HG03108 (cell line): Measurements from ENCODE around the gene IRF1.

Experiments used
- ATAC-seq: cut with Tn5 transposase; IDR thresholded peaks from one replicate; pipeline ENCODE4 v1.9.1; 2021; ENCODE audit warnings: moderate library complexity; ENCODE audit not compliant: unreplicated experiment

Gene IRF1

DNA sequence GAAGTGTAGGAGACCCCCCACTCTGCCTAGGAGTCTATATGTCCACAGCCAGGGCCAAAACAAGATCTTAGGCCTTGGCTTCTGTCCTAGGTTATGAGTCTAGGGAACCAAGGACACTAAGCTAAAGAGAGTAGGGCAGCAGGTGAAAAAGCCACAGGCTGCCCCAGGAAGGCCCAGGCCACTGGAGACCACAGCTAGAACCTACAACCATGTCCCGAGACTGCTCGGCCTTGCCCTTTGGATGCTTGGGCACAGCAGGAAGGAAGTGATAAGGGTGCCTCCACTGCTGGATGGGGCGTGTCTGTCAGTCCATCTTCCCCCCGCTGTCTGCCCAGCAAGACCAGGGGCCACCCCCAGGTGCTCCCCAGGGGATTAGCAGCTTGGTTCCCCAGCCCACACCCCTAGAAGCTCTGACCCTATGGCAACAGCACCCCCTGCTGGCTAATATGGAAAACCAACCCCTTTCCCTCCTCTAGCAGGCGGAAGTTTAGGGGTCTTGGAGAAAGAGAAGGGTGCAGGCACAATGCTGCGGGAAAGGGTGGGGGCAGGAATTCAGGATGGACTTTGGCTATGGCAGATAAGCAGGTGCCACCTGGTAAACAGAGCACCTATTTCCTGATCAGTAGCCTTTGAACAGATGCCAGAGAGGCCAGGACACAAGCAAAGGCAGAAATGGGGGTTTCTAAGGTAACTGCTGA, 10.5 kb upstream of the IRF1 start:
- ATAC-seq, result peak; percentile 42

DNA sequence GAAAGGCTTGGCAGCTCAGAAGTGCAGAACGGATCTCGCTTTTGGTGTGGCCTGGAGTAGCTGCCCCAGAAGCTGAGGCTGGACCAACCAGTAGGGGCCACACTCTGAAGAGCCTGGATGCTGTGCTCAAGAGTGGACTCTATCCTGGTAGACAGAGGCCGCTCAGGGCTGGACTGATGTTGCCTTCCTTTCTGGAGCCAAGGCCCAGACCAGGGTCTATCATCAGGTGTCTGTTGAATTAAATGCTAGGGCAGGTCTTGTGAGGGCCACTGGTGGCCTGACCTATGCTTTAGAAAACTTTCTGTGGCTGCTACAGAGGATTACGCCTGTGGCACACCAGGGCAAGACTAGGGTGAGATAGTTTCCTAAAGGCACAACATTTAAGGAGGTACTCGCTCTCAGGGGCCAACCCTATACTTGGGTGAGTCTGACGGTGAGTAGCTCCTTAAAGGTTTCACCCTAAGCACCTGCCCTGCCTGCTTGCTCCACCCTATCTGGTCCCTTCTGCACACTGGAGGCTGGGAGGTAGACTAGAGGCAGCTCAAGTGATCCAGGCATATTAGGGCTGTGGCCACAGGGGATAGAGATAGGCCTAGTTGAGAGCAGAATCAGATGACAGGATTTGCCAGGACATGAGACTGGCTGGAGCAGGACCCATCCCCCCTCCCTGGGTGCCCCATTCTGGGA, 9.8 kb upstream of the IRF1 start:
- ATAC-seq, result no peak

DNA sequence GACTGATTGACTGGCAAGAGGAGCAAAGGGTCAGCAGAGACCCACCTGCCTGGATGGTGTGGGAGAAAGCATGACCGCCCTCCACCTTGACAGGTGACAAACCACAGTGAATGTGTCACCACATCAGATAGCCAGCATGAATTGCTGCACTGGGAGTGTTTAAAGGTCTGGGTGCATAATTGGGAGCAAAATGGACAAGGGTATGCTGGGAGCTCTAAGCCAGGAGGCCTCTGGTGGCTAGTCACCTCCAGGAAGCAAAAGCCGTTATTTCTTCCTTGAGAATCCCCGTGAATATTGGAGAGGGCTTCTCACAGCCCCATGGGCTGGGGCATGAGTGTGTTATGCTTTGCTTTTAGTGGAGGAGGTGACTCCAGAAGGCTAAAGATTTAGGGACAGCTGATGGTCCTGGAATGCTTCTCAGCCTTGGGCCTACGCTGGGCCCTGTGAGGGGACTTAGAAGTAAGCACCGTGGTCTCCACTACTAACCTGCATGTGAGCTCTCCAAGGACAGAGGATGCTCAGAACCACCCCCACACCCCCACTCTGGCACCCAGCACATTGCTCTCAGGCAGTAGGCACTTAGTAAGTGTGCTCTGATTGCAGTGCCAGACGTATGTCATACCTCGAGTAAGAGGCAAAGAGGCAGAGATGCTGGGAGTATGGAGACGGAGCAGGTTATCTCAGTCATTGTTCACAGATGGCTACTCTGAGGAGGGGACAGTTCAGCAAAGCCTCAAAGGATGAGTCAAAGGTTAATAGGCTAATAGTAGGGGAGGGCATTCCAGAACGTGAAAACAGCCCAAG, 9.1 kb upstream of the IRF1 start:
- no peak for ATAC-seq

DNA sequence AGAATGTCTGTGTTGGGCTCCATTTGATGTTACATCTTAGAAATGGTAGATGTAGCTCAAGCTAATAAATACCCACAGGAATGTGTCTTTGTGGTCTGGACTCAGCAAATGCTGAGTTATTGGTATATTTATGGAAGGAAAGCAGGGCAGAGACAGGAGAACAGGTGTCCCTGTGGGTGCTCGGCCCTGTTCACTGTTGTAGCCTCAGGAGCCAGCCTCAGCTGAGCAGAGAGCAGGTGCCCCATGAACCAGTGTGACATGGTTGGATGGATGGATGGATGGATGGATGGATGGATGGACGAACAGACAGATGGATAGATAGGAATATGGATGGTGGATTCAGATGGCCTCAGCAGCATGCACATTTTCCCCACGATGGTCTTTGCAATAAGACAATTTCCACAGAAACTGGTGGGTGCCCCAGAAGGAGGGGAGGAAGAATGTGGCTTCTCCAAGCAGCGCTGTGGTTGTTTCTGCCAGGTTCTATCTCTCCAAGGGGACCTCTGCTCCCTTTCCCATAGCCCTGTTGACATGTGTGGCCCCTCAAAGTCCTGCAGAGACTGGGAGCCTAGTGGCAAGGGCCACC, 8.2 kb upstream of the IRF1 start:
- ATAC-seq, result no peak

DNA sequence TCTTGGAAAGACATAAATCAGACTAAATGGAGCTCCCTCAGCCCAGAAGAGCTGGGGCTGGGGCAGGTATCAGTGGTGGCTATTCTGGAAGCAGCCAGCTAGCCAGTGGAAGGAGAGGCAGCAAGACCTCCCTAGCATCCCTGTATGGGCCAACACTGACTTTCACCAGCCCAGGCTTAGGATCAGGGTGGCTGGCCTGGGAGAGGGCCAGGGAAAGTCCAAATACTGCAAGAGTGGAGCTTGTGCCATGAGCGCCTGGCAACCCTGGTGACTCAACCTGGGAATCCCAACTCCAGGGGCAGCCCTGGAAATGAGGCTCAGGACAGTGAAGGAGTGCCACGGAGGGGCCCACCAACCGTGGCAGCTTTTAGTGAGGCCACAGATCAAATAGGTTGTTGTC, 7.6 kb upstream of the IRF1 start:
- ATAC-seq, result no peak

DNA sequence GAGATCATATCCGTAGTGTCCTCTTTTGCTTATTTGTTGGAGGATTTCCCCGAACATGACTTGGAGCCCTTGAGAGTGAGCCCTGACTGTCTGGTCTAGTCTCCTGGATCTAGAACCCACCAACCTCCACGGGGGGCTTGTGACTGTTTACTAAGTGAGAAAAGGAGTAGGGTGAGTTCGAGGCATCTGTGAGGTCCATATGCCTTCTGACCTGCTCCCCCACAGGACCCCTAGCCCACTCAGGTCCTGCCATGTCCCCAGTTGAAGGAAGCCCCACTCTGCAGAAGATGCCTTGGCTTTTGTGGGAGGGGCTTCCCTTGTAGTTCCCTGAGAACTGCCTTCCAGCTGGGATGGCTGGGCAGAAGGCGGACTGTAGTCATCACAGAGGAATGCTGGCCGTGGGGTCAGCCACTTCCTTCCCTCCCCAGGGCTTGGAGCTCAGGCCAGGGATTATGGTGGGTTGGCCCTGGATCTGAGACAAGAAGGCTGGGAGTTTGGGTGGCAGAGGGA, 7.0 kb upstream of the IRF1 start:
- no peak for ATAC-seq

DNA sequence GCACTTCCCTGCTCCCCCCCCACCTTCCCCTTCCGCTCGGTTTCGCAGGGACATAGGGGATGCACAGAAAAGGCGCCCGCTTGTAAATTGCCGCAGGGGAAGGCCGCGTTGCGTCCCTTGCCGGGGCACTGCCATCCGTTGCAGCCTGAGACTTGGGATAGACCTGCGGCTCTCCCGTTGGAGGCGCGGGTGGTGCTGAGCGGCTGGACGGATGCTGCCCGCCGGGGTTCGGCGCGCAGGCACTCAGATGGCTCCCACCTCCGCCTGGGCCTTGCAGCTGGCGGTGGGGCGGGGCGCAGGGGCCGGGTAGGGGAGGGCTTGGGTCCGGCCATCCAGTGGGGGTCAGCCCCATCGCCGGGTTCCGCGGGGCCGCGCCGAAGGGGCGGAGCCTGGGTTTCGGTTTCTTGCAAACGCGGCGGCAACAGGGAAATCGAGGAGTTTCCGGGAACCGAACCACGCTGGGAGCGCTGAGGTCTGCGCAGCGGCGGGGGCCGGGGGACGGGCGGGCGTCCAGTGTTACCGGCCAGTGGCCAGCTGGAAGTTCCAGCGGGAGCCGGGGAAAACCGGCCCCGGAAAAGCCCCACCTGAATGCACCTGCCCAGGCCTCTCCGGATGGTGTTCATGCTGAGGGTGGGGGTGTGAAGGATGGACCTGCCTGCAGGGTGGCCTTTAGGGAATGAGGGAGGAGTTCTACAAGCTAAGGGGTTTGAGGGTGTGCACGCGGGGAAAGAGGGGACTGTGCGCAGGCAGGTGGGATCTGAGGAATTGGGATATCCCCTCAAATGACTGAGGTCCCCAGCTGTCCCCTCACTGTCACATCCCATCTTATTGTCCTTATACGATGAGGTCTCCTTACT, 6.3 kb upstream of the IRF1 start:
- peak; percentile 26 for ATAC-seq

DNA sequence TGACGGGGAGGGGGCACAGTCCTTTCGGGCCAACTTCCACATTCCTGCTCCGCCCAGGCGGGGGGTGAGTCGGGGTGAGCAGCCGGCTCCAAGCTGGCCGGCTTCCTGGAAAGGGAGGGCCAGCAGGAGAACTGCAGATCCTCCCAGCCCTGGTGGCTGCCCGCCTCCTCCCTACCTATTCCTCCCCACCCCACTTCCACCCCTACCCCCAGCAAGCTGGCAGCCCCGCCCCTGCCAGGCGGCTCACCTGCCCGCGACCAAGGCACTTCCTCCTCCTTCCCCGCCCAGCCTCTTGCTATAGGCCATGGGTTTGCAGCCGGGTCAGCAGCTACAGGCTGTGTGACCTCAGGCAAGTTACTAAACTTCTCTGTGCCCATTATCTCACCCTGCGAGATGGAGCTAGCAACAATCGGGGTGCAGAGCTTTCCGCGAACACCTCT, 5.6 kb upstream of the IRF1 start:
- peak; percentile 41 for ATAC-seq

DNA sequence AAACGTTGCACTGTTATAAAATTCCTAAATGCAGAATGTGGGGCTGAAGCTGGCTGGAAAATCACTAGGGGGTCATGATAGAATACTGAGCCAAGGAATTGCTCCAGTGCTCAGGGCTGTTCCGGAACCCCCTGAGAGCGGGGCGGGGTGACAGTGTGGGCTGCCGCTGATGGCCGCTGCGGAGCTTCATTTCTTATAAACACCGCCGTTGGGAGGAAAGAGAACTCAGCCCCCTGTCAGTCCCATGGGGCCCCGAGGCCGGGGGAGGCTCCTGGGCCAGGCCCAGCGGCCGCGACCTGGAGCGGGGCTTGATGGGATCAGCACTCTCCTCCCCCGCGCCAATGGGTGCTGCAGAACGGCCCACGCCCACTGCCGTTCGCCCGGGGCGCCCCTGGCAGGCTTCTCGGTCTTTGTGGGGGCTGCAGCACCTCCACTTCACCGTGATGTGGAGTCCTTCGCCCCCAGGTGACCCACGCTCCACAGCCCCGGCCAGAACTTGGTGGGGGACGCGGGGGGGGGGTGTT, 5.2 kb upstream of the IRF1 start:
- peak; percentile 24 for ATAC-seq

DNA sequence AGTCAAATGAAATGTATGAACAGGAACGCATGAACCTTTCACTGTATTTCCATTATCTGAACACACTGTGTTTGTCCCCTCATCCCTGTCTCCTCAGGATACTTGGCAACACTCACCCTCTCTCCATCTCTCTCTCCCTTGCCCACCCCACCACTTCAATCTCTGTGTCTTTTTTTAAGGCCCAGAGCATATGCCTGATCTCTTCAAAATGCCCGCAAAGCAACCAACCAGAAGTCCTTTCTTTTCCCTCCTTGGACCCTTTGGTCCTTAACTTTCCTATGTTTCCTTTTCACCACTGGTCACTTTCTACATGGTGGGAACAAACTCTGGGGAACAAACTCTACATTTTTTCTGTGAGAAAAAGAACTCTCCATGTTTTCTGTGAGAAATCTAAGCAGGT, 3.2 kb upstream of the IRF1 start:
- ATAC-seq, result no peak

DNA sequence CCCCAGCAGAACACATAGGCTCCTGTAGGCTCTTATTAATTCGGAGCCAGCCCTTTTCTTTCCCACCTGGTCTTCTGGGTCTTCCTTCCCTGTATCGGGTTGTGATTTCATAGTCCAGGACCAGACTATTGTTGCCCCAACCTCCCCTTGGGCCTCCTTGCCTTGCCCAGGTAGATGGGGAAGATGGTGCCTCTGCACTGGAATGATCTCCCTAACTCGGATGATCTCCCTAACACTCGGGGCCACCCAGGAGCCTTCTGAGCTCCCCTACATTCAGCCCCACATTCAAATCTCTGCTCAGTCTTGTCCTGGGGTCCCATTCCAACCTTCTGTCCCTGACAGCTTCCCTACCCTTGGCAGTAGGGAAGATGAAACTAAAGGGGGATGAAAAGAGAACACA, 2.7 kb upstream of the IRF1 start:
- ATAC-seq, result no peak

DNA sequence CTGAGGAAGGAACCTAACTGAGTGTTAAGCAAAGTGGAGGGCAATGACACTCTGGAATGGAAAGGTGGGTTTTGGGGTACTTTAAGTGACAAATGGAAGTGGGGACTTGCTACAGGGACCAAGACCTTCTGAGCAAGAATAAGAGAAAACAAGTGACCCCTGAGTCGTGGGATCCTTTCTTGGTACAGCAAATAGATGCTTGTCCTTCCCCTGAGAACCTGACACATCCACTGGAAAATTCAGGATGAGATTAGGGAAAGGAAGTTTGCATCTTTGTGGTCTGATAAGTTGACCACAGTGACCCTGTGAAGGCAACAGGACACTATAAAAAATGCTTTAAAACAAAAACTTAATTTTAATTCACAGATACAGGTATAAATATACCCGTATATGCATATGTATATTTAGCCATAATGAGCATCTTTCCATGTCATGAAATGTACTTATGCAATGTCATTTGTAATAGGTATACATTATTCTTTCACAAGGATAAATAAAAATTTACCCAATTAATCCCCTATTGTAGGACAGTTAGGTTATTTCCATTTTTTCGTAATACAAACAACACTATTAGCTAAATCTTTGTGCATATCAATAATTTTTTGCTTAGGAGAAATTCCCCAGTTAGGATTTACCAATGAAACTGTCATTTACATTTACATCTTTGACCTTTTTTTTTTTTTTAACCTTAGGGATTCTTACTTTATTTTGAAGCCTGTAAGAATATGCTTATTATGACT, 2.0 kb upstream of the IRF1 start:
- no peak for ATAC-seq

DNA sequence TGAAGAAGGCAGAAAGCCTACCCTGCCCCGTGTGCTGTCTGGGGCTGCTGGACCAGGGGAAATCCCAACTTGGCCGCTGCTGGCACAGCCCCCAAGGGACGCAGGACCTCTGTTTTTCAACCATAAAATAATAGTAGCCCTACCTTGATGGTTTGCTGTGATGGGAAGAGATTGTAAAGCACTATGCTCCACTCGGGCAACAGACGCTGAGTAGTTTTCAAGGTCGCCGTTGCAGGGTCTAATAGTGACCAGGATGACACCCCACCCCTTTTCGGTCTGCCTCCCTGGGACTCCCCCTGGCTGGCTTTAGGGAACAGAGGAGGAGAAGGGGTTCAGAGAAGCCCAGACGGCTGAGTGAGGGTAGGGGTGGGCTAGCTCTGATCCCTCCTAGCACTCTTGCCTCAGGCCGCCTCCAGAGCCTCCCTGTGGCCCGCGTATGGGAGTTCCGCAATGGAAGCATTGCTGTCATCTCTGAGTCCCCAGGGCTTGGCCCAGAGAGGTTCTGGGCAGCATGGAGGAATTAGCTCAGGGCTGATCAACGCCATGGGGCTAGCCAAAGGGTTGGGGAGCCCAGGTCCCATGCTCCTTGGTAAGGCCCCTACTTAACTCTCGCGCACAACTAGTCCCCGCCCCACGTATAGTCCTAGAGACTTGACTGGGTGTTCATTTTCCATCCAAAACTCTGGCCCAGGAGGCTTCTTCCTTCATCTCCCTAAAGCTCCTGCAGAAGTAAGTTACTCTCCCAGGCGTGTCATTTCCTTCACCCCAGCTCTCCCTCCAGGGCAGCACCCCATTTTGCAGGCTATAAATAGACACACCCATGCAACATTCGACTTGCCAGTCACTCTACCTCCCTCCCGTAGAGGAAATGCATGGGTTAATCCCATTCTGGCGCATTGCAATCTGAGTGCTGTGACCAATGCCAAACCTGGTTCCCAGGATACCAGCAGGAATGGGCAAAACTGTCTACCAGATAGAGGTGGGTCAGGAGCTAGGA, 1.1 kb upstream of the IRF1 start:
- peak; percentile 18 for ATAC-seq

DNA sequence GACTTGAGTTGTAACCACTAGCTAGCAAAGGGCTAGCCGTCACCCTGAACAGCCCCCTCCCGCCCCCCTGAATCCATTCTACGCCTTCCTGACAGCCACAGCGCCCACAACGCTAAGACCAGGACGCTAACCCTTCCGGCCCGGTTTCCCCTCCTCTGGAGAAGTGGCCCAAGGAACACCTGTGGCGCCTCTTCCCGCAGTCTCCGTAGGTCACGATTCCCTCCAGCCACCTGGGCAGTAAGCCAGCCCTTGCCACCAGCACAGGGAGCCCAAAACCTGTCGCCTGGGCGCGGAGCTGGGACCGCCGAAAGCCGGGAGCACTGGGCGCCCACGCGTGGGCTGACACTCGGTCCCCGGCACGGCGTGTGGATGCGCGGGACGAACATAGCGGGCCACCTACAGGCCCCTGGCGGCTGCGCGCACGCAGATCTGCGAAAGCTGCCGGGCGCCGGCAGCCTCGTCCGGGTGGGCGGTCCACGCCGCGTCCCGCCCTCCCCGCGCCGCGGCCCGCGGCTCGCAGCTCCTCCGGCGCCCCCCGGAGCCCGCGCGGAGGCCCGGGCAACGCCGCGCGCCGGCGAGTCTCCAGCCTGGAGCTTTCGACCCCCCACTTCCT, 596 bp downstream of the IRF1 start:
- ATAC-seq, result peak; percentile 18

DNA sequence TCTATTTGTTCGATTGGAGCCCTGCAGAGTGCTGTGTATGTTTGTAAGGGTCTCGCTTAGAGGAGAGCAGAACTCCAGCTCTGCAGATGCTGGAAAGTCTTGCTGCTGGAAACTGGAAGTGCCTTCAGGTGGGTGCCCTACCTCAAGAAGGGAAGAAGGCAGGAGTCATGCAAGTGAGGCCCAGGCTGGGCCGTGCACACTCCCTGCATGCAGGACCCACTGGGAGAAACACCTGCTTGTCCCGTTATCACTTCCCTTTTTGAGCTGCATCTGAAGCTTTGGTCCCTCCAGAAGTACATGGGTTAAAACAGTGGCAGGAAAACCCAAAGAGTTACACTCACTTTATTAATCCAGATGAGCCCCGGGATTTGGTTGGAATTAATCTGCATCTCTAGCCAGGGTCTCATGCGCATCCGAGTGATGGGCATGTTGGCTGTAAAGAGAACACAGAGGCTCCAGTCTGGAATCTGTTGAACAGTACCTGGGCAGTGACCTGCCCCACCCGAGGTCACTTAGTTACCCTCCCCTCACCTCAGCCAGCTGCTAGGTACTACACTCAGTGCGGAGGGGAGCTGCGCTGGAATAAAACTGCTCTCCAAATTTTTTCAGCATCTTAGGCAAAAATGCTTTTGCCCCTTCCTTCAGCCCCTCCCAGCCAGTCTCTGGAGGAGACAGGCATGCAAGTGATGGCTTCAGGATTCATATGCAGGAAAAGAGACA, 1.4 kb downstream of the IRF1 start:
- ATAC-seq, result no peak

DNA sequence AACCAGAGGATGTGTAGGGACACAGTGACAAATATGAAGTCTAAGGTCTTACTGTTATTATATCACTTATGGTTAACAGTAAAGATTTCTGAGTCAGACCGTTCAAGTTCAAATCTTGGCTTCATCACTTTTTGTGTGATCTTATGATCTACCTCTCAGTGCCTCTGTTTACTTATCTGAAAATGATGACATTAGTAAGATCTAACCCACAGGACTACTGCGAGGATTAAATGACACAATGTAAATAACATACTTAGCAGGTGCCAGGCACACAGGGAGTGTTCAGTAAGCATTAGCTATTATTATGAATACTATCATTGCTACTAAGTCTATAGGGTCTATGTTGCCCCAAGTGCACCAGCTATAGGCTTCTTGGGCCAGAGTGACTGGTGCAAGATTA, 2.0 kb downstream of the IRF1 start:
- no peak for ATAC-seq

DNA sequence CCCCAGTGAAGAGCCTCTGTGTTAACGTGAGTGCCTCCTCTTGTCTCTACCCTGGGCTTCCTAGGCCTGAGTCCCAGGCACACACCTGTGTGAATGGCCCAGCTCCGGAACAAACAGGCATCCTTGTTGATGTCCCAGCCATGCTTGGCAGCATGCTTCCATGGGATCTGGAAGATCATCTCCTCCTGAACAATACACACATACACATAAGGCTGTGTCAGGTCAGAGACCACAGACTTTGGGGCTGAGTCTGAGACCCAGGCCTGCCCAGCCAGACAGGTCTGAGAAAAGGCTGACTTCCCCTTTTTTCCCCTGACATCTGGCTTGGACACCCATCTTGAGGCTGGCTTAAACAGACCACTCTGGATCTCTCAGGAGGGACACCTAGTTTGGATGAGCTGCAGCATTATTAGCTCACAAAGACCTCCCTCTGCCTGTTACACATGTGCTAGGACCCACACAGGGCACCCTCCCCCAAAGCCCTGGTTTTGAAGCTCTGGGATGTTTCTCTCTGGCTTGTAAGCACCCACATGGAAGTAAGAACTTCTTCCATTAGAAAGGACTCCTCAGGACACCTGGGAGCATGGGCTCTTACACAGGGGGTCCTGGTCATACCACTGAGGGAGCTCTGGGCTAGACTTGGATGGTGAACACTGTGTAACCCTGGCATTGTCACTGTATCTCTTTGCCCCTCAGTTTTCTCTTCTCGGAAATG, 2.6 kb downstream of the IRF1 start:
- ATAC-seq, result no peak
